ENCODE data around the gene BPGM. TPM values are rescaled to one million over a fixed set of nuclear protein-coding genes. Genes with fewer than 3 reads are reported as not detected.

The BPGM gene
- total and polyA plus RNA-seq, 9 of the 15 experiments (the other 6 are each of a cell fraction or from before 2014, with no cell fraction given): 14.1 to 46.1 (median 21.2) TPM

DNA sequence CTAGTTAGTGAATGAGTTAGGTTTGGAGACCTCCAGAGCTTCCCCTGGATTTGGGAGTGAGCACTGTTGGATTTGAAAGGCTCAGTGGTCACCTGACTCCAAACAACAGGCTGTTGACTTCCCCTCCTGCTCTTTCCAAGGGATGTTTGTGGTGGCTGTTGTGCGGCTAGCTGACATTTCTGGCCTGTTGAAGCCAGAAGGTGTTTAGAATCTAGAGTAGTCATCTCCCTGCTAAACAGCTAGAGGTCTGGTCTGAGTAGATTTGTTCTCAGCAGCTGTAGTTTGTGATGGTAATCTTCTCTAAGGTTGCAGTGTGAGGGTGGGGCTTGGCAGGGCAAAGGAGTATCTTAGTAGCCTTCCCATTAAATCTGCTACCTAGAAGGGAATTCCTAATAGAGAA lies 30.1 kb downstream of the BPGM start (continued):
- TF ChIP-seq DNMT1 (IDR thresholded peaks at IDR 0.05) (no peak), DPF2 (IDR thresholded peaks at IDR 0.05) (peak; percentile 80), CBX8 (IDR thresholded peaks at IDR 0.05; ENCODE audit: borderline replicate concordance, extremely low read depth, low read depth, low read length, poor library complexity, severe bottlenecking) (no peak), CREM (IDR thresholded peaks at IDR 0.05; ENCODE audit: low read depth) (0 out of 2 replicates have a peak, but pooled peaks have one; percentile 12), KAT7 (CRISPR knock-in tag; IDR thresholded peaks at IDR 0.05; ENCODE audit: borderline replicate concordance) (no peak), ZNF668 (CRISPR knock-in tag; IDR thresholded peaks at IDR 0.05) (no peak), MEF2A (IDR thresholded peaks at IDR 0.05; ENCODE audit: control insufficient read depth, low read depth, low read length) (no peak), MYBL2 (IDR thresholded peaks at IDR 0.05; ENCODE audit: low read depth) (no peak), MYBL2 (CRISPR knock-in tag; IDR thresholded peaks at IDR 0.05; ENCODE audit: borderline replicate concordance) (no peak), RBM25 (IDR thresholded peaks at IDR 0.05; ENCODE audit: low read depth, low read length, severe bottlenecking) (no peak), ARNT (IDR thresholded peaks at IDR 0.05) (no peak), GTF2F1 (IDR thresholded peaks at IDR 0.05; ENCODE audit: low read depth, low read length) (no peak), LCOR (CRISPR knock-in tag; IDR thresholded peaks at IDR 0.05) (no peak)

GRCh38 chr7:134678115-134678514 lies 31.5 kb downstream of the BPGM start:
- DNase-seq (ENCODE audit: extremely low read depth in 1 of 4, low spot score in 3 of 4) (no peak), FAIRE-seq (no peak), ATAC-seq (no peak)
- no peak overlapping the region for H3K9ac ChIP-seq (ENCODE audit: insufficient read depth in 1 of 2, low read depth in 2 of 2, low read length in 2 of 2)
- H3K4me2 ChIP-seq (ENCODE audit: insufficient read depth, low read length): no peak overlapping the region
- H4K20me1 ChIP-seq (replicated peaks; ENCODE audit: control insufficient read depth, insufficient read depth, low read length): no peaks in the 10 kb centered on the region
- no peaks in the 10 kb centered on the region for H3K79me2 ChIP-seq (ENCODE audit: control insufficient read depth, insufficient read depth, low read length)
- intact Hi-C loops (cut with micrococcal nuclease) (no loop called here), in situ Hi-C loops (cut with MboI) (no loop called here)
- peaks cover 5% of the 10 kb centered on the region for H3K36me3 ChIP-seq (ENCODE audit: control insufficient read depth, insufficient read depth, low read length)
- H3K27me3 ChIP-seq (ENCODE audit: control insufficient read depth in 2 of 2, insufficient read depth in 2 of 2, low read length in 2 of 2): no peaks in the 10 kb centered on the region
- H3K4me3 ChIP-seq: no peak overlapping the region
- peaks cover 0 to 9% of the 10 kb centered on the region in 2 experiments; a peak in 2 of 5 replicates for H3K4me1 ChIP-seq (replicated peaks in 1 of 2; ENCODE audit: control insufficient read depth in 2 of 2, insufficient read depth in 2 of 2, low read length in 2 of 2)
- ChIA-PET POLR2A (interaction anchor here (0.7 to 0.9 kb wide), 2 partner anchors 12 to 1184 kb away, joined by 3 read pairs; no protein-coding TSS in a partner anchor), CTCF (ENCODE audit: low intra/inter-chr PET ratio) (interaction anchor here (0.7 kb wide), 1 partner anchor 25 kb away, joined by 3 read pairs; no protein-coding TSS in a partner anchor)
- no peaks in the 10 kb centered on the region; the same call in 1 of the 2 replicates for H3K9me3 ChIP-seq (replicated peaks; ENCODE audit: control insufficient read depth, insufficient read depth, low read depth, low read length)
- no peaks in the 10 kb centered on the region for H3K9me1 ChIP-seq (ENCODE audit: control insufficient read depth, insufficient read depth, low read length)
- 51% methylated on average over 2 of the region's 2 CpGs for WGBS (ENCODE audit: insufficient coverage, low coverage, missing lambda C conversion rate)
- no peak overlapping the region for H3K27ac ChIP-seq (ENCODE audit: extremely low read depth, low read depth, low read length)
- BruUV-seq (replicated peaks): no TSS peak
- H2AFZ ChIP-seq (ENCODE audit: low read depth, low read length): no peak overlapping the region
- no peak for TF ChIP-seq ZBTB17 (CRISPR knock-in tag; IDR thresholded peaks at IDR 0.05)
- TF ChIP-seq, protein P1, sequence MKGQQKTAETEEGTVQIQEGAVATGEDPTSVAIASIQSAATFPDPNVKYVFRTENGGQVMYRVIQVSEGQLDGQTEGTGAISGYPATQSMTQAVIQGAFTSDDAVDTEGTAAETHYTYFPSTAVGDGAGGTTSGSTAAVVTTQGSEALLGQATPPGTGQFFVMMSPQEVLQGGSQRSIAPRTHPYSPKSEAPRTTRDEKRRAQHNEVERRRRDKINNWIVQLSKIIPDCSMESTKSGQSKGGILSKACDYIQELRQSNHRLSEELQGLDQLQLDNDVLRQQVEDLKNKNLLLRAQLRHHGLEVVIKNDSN (CRISPR knock-in tag; IDR thresholded peaks at IDR 0.05): no peak

Measured in K562 (cell line).